ENCODE measurements around the gene RWDD1.

RWDD1 gene

GRCh38 chr6:116570856-116571682 lies at the start of gene RWDD1:
Gene RWDD1 (plus strand): TSS chr6:116571504. CDS start chr6:116571583, 79 bp downstream.
- peak; percentile 88 to 99 (median 96) for DNase-seq

GRCh38 chr6:116522896-116523295 lies 48.4 kb upstream of the RWDD1 start:
- DNase-seq = no peak

GRCh38 chr6:116524236-116524635 lies 47.1 kb upstream of the RWDD1 start:
- DNase-seq = no peak

- DNase-seq = no peak
Measured at GRCh38 chr6:116528133-116528532, 43.2 kb upstream of the RWDD1 start.

- DNase-seq = no peak
Measured at GRCh38 chr6:116528780-116529179, 42.5 kb upstream of the RWDD1 start.

GRCh38 chr6:116529466-116530290 lies 41.6 kb upstream of the RWDD1 start:
- DNase-seq = no peak

GRCh38 chr6:116530436-116530835 lies 40.9 kb upstream of the RWDD1 start:
- DNase-seq = no peak

- peak in 3 of 14 donors; percentile 1 to 23 (median 1) for DNase-seq
Measured at GRCh38 chr6:116531675-116532570, 39.4 kb upstream of the RWDD1 start.

GRCh38 chr6:116533233-116533957 lies 37.9 kb upstream of the RWDD1 start:
- DNase-seq = peak in 1 of 14 donors; percentile 4

GRCh38 chr6:116535109-116535508 lies 36.2 kb upstream of the RWDD1 start:
- no peak for DNase-seq

GRCh38 chr6:116536216-116536621 lies 35.1 kb upstream of the RWDD1 start:
- DNase-seq = peak in 1 of 14 donors; percentile 16

- no peak for DNase-seq
Measured at GRCh38 chr6:116542426-116542825, 28.9 kb upstream of the RWDD1 start.

- no peak for DNase-seq
Measured at GRCh38 chr6:116543149-116543548, 28.2 kb upstream of the RWDD1 start.

GRCh38 chr6:116545651-116546050 lies 25.7 kb upstream of the RWDD1 start, which contains the start of gene TRAPPC3L:
Gene TRAPPC3L (minus strand): TSS chr6:116545684. CDS start chr6:116545514, 170 bp downstream.
- DNase-seq = no peak

GRCh38 chr6:116547358-116547757 lies 23.9 kb upstream of the RWDD1 start:
- DNase-seq = no peak

- DNase-seq = no peak
Measured at GRCh38 chr6:116550796-116551195, 20.5 kb upstream of the RWDD1 start.

GRCh38 chr6:116553451-116553850 lies 17.9 kb upstream of the RWDD1 start, which contains the start of gene CALHM4:
Gene CALHM4 (plus strand): TSS chr6:116553751. CDS start chr6:116553794, 43 bp downstream.
- DNase-seq = no peak

- no peak for DNase-seq
Measured at GRCh38 chr6:116556065-116556464, 15.2 kb upstream of the RWDD1 start.

GRCh38 chr6:116556814-116557415 lies 14.4 kb upstream of the RWDD1 start:
- DNase-seq = no peak

- DNase-seq = no peak
Measured at GRCh38 chr6:116557893-116558292, 13.4 kb upstream of the RWDD1 start.

GRCh38 chr6:116560130-116560529 lies 11.2 kb upstream of the RWDD1 start:
- DNase-seq = no peak

Data from C1 segment of cervical spinal cord (tissue), 14 donors.